IMR-90 (cell line): ENCODE data around the gene SPAAR. TPM values are rescaled to one million over a fixed set of nuclear protein-coding genes. Genes with fewer than 3 reads are reported as not detected.
A peak's percentile ranks its signal among the peaks of the same experiment; 100 is the strongest.

Experiments
- ATAC-seq: fragments of 200-7000 bp; cut with Tn5 transposase; 2 replicates; pipeline ENCODE4 v1.9.1; 2020; ENCODE audit warnings: low read depth, mild to moderate bottlenecking, moderate library complexity
- BruUV-seq: library from RNA; stranded (reverse); fragments of 400-500 nt; replicated peaks from 2 replicates; lab custom pipeline; 2021; lab: Mats Ljungman, UMichigan
- CTCF ChIA-PET: fragments of 300-600 bp; formaldehyde crosslinking; extraction: SDS; loops from one replicate; lab custom pipeline; 2021; ENCODE audit warnings: antibody characterized with exemption; lab: Yijun Ruan, JAX
- POLR2A ChIA-PET: fragments of 300-600 bp; sonication (Branson Sonifier 250); formaldehyde crosslinking; loops from one replicate; lab custom pipeline; 2022; ENCODE audit warnings: antibody characterized with exemption; ENCODE audit not compliant: unreplicated experiment; lab: Charles Lee
- DNase-seq: peaks from one replicate; pipeline ENCODE4 v3.0.0; 2013
- H2AFZ ChIP-seq: replicated peaks from 2 replicates; pipeline ENCODE3; 2013; ENCODE audit warnings: low read length, mild to moderate bottlenecking; ENCODE audit not compliant: poor library complexity
- H2AK5ac ChIP-seq: 2 replicates; pipeline ENCODE4 v1.6.1; 2013; ENCODE audit warnings: low read depth, low read length, inconsistent platforms
- H2AK9ac ChIP-seq: replicated peaks from 2 replicates; pipeline ENCODE3; 2013; ENCODE audit warnings: mild to moderate bottlenecking, low read depth, low read length, moderate library complexity; ENCODE audit not compliant: poor library complexity
- H2BK120ac ChIP-seq: 2 replicates; pipeline ENCODE4 v1.6.1; 2013; ENCODE audit warnings: low read depth, low read length, inconsistent platforms
- H2BK15ac ChIP-seq: 3 replicates; pipeline ENCODE4 v1.6.1; 2013; ENCODE audit warnings: low read depth, low read length, inconsistent platforms
- H2BK20ac ChIP-seq: 2 replicates; pipeline ENCODE4 v1.6.1; 2013; ENCODE audit warnings: low read depth, mild to moderate bottlenecking, inconsistent platforms, low read length, moderate library complexity
- H2BK5ac ChIP-seq: 2 replicates; pipeline ENCODE4 v1.6.1; 2013; ENCODE audit warnings: mild to moderate bottlenecking, low read depth, low read length, inconsistent platforms; ENCODE audit not compliant: poor library complexity, severe bottlenecking
- H3K14ac ChIP-seq: replicated peaks from 2 replicates; pipeline ENCODE4 v1.6.1; 2013; ENCODE audit warnings: low read depth, low read length, inconsistent platforms
- H3K18ac ChIP-seq: 2 replicates; pipeline ENCODE4 v1.6.1; 2013; ENCODE audit warnings: low read depth, low read length, control low read depth
- H3K23ac ChIP-seq: 2 replicates; pipeline ENCODE4 v1.6.1; 2013; ENCODE audit warnings: low read depth, low read length, inconsistent platforms
- H3K27ac ChIP-seq: 2 replicates; pipeline ENCODE4 v1.5.1; 2013; ENCODE audit warnings: mild to moderate bottlenecking, control low read depth, low read length; ENCODE audit not compliant: insufficient read depth
- H3K27me3 ChIP-seq: 2 replicates; pipeline ENCODE4 v1.6.1; 2013; ENCODE audit warnings: low read length; ENCODE audit not compliant: control insufficient read depth, insufficient read depth
- H3K36me3 ChIP-seq: 2 replicates; pipeline ENCODE4 v1.6.1; 2013; ENCODE audit warnings: low read length, mixed read lengths; ENCODE audit not compliant: control insufficient read depth, insufficient read depth
- H3K4ac ChIP-seq: 2 replicates; pipeline ENCODE4 v1.6.1; 2013; ENCODE audit warnings: low read depth, low read length, inconsistent platforms
- H3K4me1 ChIP-seq: 2 replicates; pipeline ENCODE4 v1.6.1; 2013; ENCODE audit warnings: low read length, mixed read lengths; ENCODE audit not compliant: control insufficient read depth, insufficient read depth
- H3K4me2 ChIP-seq: 2 replicates; pipeline ENCODE4 v1.6.1; 2013; ENCODE audit warnings: low read depth, mild to moderate bottlenecking, control low read depth, low read length, moderate library complexity
- H3K4me3 ChIP-seq: 2 replicates; pipeline ENCODE4 v1.5.1; 2013; ENCODE audit warnings: low read depth, mild to moderate bottlenecking, control low read depth, low read length, moderate library complexity; ENCODE audit not compliant: insufficient read depth
- H3K56ac ChIP-seq: 2 replicates; pipeline ENCODE4 v1.6.1; 2013; ENCODE audit warnings: low read length, inconsistent platforms; ENCODE audit not compliant: insufficient read depth; ENCODE audit errors: extremely low read depth
- H3K79me1 ChIP-seq, 2 experiments: 2 replicates each; pipeline ENCODE4 v1.6.1; 2013; ENCODE audit warnings: low read length in 2 of 2, inconsistent platforms in 1 of 2, low read depth in 1 of 2
- H3K9ac ChIP-seq: 2 replicates; pipeline ENCODE4 v1.6.1; 2013; ENCODE audit warnings: low read depth, low read length, control low read depth
- H3K9me1 ChIP-seq: 2 replicates; pipeline ENCODE4 v1.6.1; 2013; ENCODE audit warnings: low read length, inconsistent platforms; ENCODE audit not compliant: insufficient read depth
- H3K9me3 ChIP-seq: 2 replicates; pipeline ENCODE4 v1.6.1; 2013; ENCODE audit warnings: low read length; ENCODE audit not compliant: control insufficient read depth, insufficient read depth
- H4K20me1 ChIP-seq: 2 replicates; pipeline ENCODE4 v1.6.1; 2013; ENCODE audit warnings: low read length, inconsistent platforms; ENCODE audit not compliant: insufficient read depth
- H4K5ac ChIP-seq: 2 replicates; pipeline ENCODE4 v1.6.1; 2013; ENCODE audit warnings: mild to moderate bottlenecking, low read depth, low read length, control low read depth
- H4K8ac ChIP-seq, 2 experiments: 2 replicates each; pipeline ENCODE4 v1.6.1; 2013; ENCODE audit warnings: low read depth in 2 of 2, low read length in 2 of 2, control low read depth in 1 of 2, inconsistent platforms in 1 of 2
- H4K91ac ChIP-seq: 2 replicates; pipeline ENCODE4 v1.6.1; 2013; ENCODE audit warnings: low read depth, low read length, inconsistent platforms; ENCODE audit not compliant: insufficient read depth
- CHD1 ChIP-seq: IDR thresholded peaks from 2 replicates; pipeline ENCODE4 v1.6.1; 2012; ENCODE audit warnings: low read depth, low read length, improper control_type of control experiment
- CTCF ChIP-seq: conservative IDR thresholded peaks from 2 replicates; pipeline ENCODE4 v1.5.1; 2012; ENCODE audit warnings: mild to moderate bottlenecking, low read depth, low read length, improper control_type of control experiment
- MAFK ChIP-seq: IDR thresholded peaks from 2 replicates; pipeline ENCODE4 v1.6.1; 2012; ENCODE audit warnings: low read depth, low read length, improper control_type of control experiment
- MAZ ChIP-seq: IDR thresholded peaks from 2 replicates; pipeline ENCODE4 v1.6.1; 2012; ENCODE audit warnings: low read depth, mild to moderate bottlenecking, low read length, improper control_type of control experiment, moderate library complexity, borderline replicate concordance
- RFX5 ChIP-seq: IDR thresholded peaks from 2 replicates; pipeline ENCODE4 v1.8.0; 2012; ENCODE audit warnings: low read depth, mild to moderate bottlenecking, low read length, moderate library complexity
- WGBS, 2 experiments: methylation state at CpG; one replicate each; pipeline versions ENCODE4 v1.1.5 to v1.1.7; 2013; ENCODE audit warnings: missing lambda C conversion rate in 2 of 2; ENCODE audit not compliant: insufficient read length in 1 of 2; ENCODE audit errors: extremely low coverage in 2 of 2; 5-methylcytosine and 5-hydroxymethylcytosine counted together
- dilution Hi-C: fragments of 300-500 bp; cut with HindIII; formaldehyde crosslinking; loops from one replicate; pipeline ENCODE4 v1.14.3; 2018; ENCODE audit warnings: low sequenced_read_pairs; ENCODE audit not compliant: unreplicated experiment
- in situ Hi-C: fragments of 300-500 bp; cut with MboI; formaldehyde crosslinking; loops from 3 replicates; pipeline ENCODE4 v1.14.3; 2019; ENCODE audit warnings: low sequenced_read_pairs, inconsistent platforms, mixed read lengths
- intact Hi-C: fragments of 100-400 bp; cut with micrococcal nuclease; formaldehyde crosslinking; loops from 2 replicates; pipeline ENCODE4 v1.10.0; 2022
- polyA plus RNA-seq, 3 experiments: library from polyadenylated mRNA; depleted of rRNA; stranded (reverse); fragments of >200 nt; gene quantifications; 2 replicates each; pipeline ENCODE4 v1.2.3, GENCODE V29; 2012; ENCODE audit warnings: low replicate concordance in 1 of 3
- total RNA-seq: library from RNA; depleted of rRNA; stranded (reverse); fragments of >200 nt; gene quantifications from 2 replicates; pipeline ENCODE4 v1.2.3, GENCODE V29; 2012

SPAAR gene
- total and polyA plus RNA-seq, 2 of the 4 experiments (the other 2 are of a cell fraction), result 0.18 to 0.32 TPM

DNA sequence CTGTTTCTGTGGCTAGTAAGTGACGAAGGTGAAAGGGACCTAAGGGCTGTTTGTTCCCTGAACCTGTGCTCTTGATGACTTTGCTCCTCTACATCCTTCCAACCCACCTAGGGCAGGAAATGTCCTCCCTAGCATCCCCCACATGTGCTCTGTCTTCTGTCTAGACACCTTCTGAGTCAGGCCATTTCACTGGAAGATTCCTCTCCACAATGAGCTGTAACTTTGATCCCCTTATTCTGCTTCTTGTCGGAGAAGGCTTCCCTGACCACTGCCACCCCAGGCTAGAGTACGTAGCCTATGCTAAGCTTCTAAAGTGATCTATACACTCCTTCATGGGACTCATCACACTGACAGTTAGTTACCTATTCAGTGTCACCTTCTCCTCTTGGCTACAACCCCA, 21.7 kb downstream of the SPAAR start:
- no peak overlapping the region for H2AK9ac ChIP-seq
- H3K27ac ChIP-seq, result no peak overlapping the region
- no peaks in the 10 kb centered on the region for H3K36me3 ChIP-seq
- no peaks in the 10 kb centered on the region for H3K9me3 ChIP-seq
- peak overlapping the region; percentile 48; the same call in 1 of the 2 replicates for H2AK5ac ChIP-seq
- H3K23ac ChIP-seq, result peak overlapping the region; percentile 3; the same call in 1 of the 2 replicates
- intact Hi-C loops, result no loop called here
- ATAC-seq, result no peak
- no peaks in the 10 kb centered on the region for H3K79me1 ChIP-seq
- H3K9me1 ChIP-seq, result peaks cover 16% of the 10 kb centered on the region
- peak overlapping the region; percentile 66; the same call in 2 of the 3 replicates for H2BK15ac ChIP-seq
- TF ChIP-seq CHD1 (no peak), MAFK (no peak), RFX5 (no peak), CTCF (no peak), MAZ (no peak)
- H4K8ac ChIP-seq, result peak overlapping the region in 1 of 2 experiments; percentile 9; a peak in 2 of 4 replicates
- H4K91ac ChIP-seq, result peak overlapping the region; percentile 59
- H2BK5ac ChIP-seq, result no peak overlapping the region
- peak overlapping the region; percentile 63 for H2AFZ ChIP-seq
- H3K4ac ChIP-seq, result peak overlapping the region; percentile 83
- peak overlapping the region; percentile 44 for H2BK120ac ChIP-seq
- no peak for DNase-seq
- H2BK20ac ChIP-seq, result peak overlapping the region; percentile 53
- in situ Hi-C loops, result no loop called here
- BruUV-seq, result no TSS peak
- no peaks in the 10 kb centered on the region for H4K20me1 ChIP-seq
- ChIA-PET CTCF (interaction anchor here (0.8 kb wide), 1 partner anchor 28 kb away, joined by 3 read pairs; no protein-coding TSS in a partner anchor), POLR2A (no interaction called here)
- H3K27me3 ChIP-seq, result no peaks in the 10 kb centered on the region
- dilution Hi-C loops, result no loop called here
- WGBS, 2 experiments, result 80% methylated on average over 1 of the region's 3 CpGs; no CpG with 5 or more reads in 1 of the 2 experiments
- peak overlapping the region; percentile 20 for H3K14ac ChIP-seq
- no peak overlapping the region for H3K56ac ChIP-seq
- H3K4me2 ChIP-seq, result no peak overlapping the region
- H4K5ac ChIP-seq, result no peak overlapping the region; the same call in 1 of the 2 replicates
- peaks cover 5% of the 10 kb centered on the region for H3K4me1 ChIP-seq
- no peak overlapping the region for H3K4me3 ChIP-seq
- no peak overlapping the region for H3K9ac ChIP-seq
- H3K18ac ChIP-seq, result peak overlapping the region; percentile 46; the same call in 1 of the 2 replicates
